ENCODE data around the gene POU2F3.
"Not testable (repeated sequence)": the region's sequence is repeated elsewhere in the genome, so short reads cannot be mapped to it uniquely, and the experiment has no call there.

POU2F3 gene

GRCh38 chr11:120243221-120243620 lies 3.3 kb downstream of the POU2F3 start:
- intact Hi-C loops (cut with DNase I) = no loop called here
- DNase-seq = peak in 1 of 10 donors; percentile 36

DNA sequence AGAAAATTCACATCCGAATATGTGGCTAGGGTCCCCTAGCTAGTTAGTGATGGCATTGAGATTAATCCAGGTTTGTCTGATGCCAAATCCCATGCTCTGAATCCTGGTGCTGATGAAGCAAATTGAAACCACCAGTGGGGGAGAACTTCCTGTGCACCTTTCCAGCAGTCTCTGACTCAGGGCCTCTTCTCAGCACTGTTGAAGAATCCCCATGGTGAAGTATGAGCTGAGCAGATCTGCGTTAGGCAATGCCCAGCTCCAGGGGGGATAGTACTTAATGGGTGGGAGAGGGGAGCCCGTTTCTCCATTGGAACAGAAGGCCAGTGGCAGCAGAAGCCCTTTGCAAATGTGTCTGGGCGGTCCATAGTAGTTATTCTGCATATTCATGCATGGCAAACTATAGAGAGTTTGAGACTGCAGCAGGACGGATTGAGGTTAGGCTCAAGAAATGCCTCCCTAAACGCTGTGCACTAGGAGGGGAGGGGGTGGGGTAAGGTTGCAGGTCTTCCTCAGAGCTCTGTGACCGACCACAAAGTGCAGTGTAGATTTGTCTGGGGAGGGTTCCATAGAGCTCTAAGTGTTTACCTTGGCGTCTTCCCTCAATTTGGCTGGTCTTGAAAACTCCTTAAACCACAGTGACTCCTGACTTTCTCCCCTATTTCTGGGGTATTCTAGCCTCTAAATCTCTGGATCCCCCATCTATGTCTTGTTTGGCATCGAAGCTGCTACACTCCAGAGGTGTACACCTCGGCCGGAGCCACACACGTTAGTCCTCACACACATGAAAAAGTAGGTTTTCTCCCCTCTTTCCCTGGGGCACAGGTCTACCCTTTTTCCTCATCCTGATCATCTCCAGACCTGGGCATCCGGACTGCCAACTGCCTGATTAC lies 4.8 kb downstream of the POU2F3 start:
- intact Hi-C loops (cut with DNase I) = no loop called here
- peak in 1 of 10 donors; percentile 16 for DNase-seq

- DNase-seq = no peak
- intact Hi-C loops (cut with DNase I) = no loop called here
These were observed 5.5 kb downstream of the POU2F3 start for GRCh38 chr11:120245434-120245833.

DNA sequence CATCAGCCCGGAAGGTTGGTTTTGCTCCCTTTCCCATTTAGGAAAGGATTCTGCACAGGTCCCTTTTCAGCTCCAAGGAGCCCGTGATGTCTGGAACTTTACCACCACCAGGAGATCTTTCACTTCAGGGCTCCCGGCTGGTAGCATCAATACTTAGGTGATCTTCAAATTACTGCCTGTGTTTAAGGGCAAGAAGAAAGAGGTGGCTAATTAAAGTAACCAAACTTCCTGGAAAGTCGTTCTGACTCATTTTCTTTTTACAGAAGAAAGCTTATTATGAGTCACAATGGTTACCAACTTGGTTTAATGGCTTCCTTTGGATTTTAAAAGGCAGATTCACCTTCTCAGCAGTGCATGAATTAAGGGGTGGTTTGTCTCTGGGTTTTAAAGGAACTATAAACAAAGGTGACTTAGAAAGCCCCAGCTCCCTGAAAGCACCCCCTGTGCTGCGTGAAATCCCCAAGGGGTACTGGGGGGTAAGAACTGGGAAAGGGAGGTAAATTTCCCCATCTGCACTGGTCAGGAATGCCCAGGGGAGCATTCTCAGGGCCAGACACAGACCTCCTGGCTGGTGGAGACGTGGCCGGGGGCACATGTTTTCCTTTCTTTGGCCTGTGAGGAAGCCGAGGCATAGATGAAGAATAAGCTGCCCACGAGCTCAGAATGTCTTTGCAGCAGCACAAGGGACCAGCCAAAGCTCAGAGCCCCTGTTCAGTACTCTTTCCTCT lies 8.8 kb downstream of the POU2F3 start:
- peak in 1 of 10 donors; percentile 27 for DNase-seq
- intact Hi-C loops (cut with DNase I) = no loop called here

DNA sequence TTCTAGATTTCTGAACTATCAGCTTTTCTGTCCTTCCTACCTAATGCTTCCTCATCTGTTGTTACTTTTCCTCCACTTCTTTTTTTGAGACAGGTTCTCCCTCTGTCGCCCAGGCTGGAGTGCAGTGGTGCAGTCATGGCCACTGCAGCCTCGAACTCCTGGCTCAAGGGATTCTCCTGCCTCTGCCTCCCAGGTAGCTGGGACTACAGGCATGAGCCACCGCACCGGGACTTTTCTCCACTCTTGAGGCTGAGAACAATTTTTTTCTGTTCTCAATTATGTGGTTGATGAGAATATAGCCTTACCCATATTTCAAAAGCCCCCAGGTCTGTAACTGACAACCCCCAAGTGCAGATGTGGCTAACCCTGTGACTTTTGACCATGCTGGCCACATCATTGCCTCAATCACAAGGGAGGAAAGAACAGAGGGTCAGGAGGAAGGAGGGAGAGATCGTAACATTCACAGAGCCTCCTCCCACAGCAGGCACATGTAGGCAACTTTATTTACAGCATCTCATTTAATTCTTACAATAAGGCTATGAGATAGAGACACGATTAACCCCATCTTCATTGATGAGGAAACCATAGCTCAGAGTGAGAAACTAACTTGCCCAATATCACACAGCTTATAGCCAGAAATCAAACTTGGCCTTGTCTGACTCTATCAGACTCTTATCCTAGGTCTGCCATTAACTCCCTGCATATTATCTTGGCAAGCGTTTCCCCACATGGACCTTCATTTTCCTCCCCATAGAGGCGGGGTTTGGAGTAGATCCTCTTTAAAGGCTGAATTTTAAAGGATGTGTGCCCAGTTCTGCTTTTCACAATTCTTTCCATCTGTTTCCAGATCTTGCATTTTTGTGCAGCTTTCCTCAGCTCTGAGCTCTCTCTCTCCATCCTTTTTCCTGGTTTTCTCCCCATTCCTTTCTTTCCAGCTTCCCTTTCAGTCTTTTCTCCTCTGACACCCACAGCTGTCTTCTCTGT lies 9.6 kb downstream of the POU2F3 start:
- DNase-seq = peak in 1 of 10 donors; percentile 16
- intact Hi-C loops (cut with DNase I) = no loop called here

DNA sequence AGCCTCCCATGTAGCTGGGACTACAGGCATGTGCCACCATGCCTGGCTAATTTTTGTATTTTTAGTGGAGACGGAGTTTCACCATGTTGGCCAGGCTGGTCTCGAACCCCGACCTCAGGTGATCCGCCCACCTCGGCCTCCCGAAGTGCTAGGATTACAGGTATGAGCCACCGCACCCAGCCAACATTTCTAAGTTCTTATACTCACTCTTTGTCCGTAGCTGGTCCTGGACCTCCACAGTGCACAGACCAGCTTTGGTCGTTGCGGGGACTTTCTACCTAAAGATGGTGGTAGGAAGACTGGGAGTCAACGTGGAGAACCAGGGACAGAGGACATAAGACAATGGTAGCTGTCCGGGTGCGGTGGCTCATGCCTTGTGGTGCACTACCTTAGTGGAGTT lies 13.4 kb downstream of the POU2F3 start:
- DNase-seq; intact Hi-C loops (cut with DNase I): not testable (repeated sequence)

DNA sequence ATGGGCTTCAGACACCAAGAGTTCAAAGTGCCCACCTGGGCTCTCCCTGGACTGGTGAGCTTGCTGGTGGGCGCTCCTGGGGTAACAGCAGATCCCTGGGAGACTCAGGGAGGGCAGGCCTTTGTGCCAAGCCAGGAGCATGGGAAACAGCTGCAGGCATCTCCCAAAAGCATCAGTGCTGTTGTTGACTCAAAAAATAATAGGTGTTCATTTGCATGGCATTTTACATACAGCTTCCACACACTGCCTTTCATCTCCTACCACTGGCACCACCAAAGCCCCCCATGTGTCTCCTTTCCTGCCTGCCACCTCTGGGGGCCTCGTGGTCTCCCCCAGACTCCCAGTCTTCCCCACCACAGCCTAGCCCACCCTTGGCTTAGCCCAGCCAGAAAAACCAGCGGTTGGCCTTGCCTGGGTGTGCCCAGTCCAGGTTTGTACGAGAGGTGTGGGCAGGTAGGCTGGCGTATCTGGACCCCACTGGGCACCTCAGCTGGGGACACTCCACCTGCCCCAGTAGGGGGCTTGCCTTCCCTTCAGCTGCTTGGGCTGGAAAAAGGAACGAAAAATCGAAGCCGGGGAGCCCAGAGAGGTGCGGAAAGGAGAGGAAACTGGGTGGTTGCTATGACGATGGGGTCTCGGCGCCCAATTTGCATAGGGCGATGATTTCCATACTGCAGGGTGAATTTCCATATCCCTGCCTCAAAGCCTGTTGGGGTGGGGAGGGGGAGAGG lies 15.0 kb downstream of the POU2F3 start:
- intact Hi-C loops (cut with DNase I) = no loop called here
- DNase-seq = peak in 1 of 10 donors; percentile 74

- no peak for DNase-seq
- intact Hi-C loops (cut with DNase I) = no loop called here
These were observed 15.6 kb downstream of the POU2F3 start for GRCh38 chr11:120255519-120255866.

GRCh38 chr11:120256178-120256577 lies 16.2 kb downstream of the POU2F3 start:
- DNase-seq = no peak
- intact Hi-C loops (cut with DNase I) = no loop called here

DNA sequence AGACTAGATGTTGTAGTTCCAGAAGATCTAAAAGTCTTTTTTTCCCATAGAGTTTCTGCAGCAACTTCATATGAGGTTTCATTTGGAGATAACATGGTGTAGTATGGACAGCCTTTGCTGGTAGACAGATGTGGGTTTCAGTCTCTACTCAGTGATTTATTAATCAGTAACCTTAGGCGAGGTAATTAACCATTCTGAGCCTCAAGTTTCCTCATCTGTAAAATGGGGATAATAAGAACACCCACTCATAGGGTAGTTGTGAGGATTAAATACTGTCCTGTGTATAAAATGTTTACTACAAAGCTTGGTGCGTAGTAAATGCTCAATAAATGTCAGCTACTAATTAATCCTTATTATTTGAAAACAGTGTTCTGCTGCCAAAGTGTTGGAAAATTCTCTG lies 16.8 kb downstream of the POU2F3 start:
- DNase-seq = no peak
- intact Hi-C loops (cut with DNase I) = no loop called here

DNA sequence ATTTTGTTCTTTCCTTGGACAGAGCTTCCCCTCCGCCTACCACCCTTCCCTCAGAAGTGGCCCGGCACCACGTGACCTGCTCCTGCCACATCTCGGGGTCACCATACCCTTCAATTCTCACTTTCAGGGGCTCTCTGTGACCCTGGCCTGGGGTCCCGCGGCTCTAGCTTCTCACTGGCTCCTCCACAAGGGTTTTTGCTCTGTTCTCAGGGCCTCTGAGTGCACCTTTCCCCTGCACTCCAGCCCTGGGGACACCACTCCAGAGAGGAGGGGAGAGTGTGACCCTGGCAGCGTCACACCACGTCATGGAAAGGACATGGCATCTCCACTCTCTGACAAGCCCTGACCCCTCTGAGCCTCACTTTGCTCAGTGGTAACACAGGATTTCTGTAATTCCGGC lies 17.4 kb downstream of the POU2F3 start:
- intact Hi-C loops (cut with DNase I) = no loop called here
- no peak for DNase-seq

GRCh38 chr11:120258661-120259060 lies 18.7 kb downstream of the POU2F3 start:
- DNase-seq = no peak
- intact Hi-C loops (cut with DNase I) = no loop called here

DNA sequence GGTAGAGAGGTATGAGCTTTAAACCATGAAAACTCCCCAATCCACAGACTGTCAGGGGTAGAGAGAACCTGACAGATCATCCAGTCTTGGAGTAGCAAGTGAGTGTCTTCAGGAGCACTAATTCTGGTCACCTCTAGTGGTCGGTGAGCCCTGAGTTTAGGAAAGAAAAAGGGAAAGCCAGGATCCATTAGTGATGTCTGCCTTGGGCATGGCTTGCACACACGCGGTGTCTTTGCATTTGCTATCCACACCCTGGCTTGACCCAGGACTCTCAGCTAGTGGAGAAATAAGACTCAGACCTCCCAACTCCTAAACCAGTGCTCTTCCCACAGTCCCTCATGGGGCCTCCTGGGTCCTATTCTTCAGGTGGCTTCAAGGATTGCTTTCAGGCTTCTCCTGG lies 19.3 kb downstream of the POU2F3 start:
- intact Hi-C loops (cut with DNase I) = no loop called here
- no peak for DNase-seq

- intact Hi-C loops (cut with DNase I) = no loop called here
These were observed 20.1 kb downstream of the POU2F3 start for GRCh38 chr11:120259988-120260565.

GRCh38 chr11:120260616-120261015 lies 20.7 kb downstream of the POU2F3 start:
- no peak for DNase-seq
- intact Hi-C loops (cut with DNase I) = no loop called here

More at GRCh38 chr11:120259988-120260565, 20.1 kb downstream of the POU2F3 start:
- DNase-seq = no peak

DNA sequence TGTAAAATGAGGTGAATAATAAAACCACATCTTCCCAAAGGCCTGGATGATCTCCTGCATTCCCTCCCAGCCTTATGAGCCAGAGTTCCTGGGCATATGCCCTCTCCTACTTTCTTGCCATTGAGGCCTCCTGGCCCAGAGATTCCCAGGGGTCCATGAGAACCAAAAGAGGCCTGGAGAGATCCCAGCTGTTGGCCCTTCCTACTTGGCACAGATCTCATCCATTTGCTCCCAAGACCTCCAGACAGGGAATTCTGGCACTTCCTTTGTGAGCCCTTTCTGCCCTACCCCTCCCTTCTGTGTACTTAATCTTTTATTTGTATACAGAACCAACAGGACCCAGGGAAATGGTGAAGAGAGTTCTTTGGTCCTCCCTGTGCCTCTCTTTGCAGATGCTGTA lies 21.4 kb downstream of the POU2F3 start:
- intact Hi-C loops (cut with DNase I) = no loop called here
- no peak for DNase-seq

GRCh38 chr11:120261931-120262330 lies 22.0 kb downstream of the POU2F3 start:
- DNase-seq = no peak
- intact Hi-C loops (cut with DNase I) = no loop called here

DNA sequence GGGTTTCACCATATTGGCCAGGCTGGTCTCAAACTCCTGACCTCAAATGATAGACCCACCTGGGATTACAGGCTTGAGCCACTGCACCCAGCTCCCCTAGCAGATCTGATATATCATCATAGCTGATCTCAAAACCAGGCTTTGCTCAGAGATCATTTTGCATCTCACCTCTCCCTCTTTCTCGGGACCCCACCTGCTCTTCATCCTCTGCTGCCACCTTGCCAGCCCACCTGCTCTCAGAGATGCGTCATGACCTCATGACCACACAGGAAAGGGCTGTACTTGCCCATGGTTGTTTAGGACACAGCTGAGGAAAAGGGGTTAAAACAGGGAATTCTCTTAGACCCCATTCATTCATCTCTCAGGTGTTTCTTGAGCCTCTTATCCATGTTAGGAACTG lies 27.4 kb downstream of the POU2F3 start:
- intact Hi-C loops (cut with DNase I) = no loop called here

DNA sequence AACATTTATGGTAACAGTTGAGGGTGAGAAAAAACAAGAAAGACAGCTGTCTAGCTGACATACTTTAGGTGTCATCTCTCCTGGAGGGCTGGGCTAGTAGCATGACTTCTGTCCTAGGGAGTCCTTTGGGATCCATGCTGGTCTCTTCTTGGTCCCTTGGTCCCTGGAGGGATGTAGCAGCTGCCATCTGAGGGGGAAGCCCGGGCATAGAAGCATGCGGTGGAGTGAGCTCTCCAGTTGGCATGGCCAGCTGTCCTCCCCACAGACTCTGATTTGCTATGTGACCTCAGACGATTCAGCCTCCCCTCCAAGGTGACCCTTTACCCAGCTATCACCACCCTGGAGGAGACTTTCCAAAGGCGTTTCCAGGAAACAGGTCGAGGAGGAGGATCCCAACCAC lies 28.7 kb downstream of the POU2F3 start:
- no peak for DNase-seq
- intact Hi-C loops (cut with DNase I) = no loop called here

More for the DNA sequence above, 27.4 kb downstream of the POU2F3 start:
- DNase-seq = peak in 1 of 10 donors; percentile 11

GRCh38 chr11:120270386-120270785 lies 30.4 kb downstream of the POU2F3 start:
- DNase-seq = no peak
- intact Hi-C loops (cut with DNase I) = no loop called here

Data from posterior cingulate gyrus (tissue), 11 donors.